H1 (cell line): Measurements from ENCODE around the gene PEX6. TPM values are rescaled to one million over a fixed set of nuclear protein-coding genes. Genes with fewer than 3 reads are reported as not detected.

ENCODE experiments used
- CTCF ChIA-PET: fragments of 300-600 bp; sonication (Branson Sonifier 250); formaldehyde crosslinking; loops from one replicate; lab custom pipeline; 2021; ENCODE audit not compliant: partially characterized antibody; lab: Charles Lee
- POLR2A ChIA-PET: fragments of 300-600 bp; sonication (Branson Sonifier 250); formaldehyde crosslinking; loops from one replicate; lab custom pipeline; 2021; ENCODE audit warnings: inconsistent platforms; ENCODE audit not compliant: partially characterized antibody; lab: Charles Lee
- DNase-seq, 2 experiments: peaks; one replicate each; pipeline versions ENCODE4 v3.0.0 to v3.0.0-alpha.2; 2010 to 2022; ENCODE audit warnings: low spot score in 2 of 2, low read depth in 1 of 2, mixed read lengths in 1 of 2
- FAIRE-seq: peaks from 2 replicates; lab custom pipeline; 2011; peaks lifted over from hg19 to GRCh38; lab: Jason Lieb, UNC
- H2AFZ ChIP-seq: 2 replicates; pipeline ENCODE4 v1.8.1; 2012; ENCODE audit warnings: low read length, inconsistent platforms
- H2AK5ac ChIP-seq: 2 replicates; pipeline ENCODE4 v1.6.1; 2013; ENCODE audit warnings: low read depth, low read length
- H2BK120ac ChIP-seq: replicated peaks from 2 replicates; pipeline ENCODE3; 2013; ENCODE audit warnings: low read depth, low read length, inconsistent platforms
- H2BK12ac ChIP-seq: 2 replicates; pipeline ENCODE4 v1.6.1; 2013; ENCODE audit warnings: low read depth, low read length
- H2BK15ac ChIP-seq: 2 replicates; pipeline ENCODE4 v1.6.1; 2013; ENCODE audit warnings: low read length
- H2BK20ac ChIP-seq: 2 replicates; pipeline ENCODE4 v1.6.1; 2013; ENCODE audit warnings: low read length
- H2BK5ac ChIP-seq: 2 replicates; pipeline ENCODE4 v1.6.1; 2013; ENCODE audit warnings: low read depth, low read length
- H3K14ac ChIP-seq: 2 replicates; pipeline ENCODE4 v1.6.1; 2013; ENCODE audit warnings: inconsistent platforms; ENCODE audit not compliant: insufficient read length
- H3K18ac ChIP-seq: 2 replicates; pipeline ENCODE4 v1.6.1; 2013; ENCODE audit warnings: low read length; ENCODE audit errors: extremely low read depth
- H3K23ac ChIP-seq: 2 replicates; pipeline ENCODE4 v1.6.1; 2013; ENCODE audit warnings: inconsistent platforms; ENCODE audit not compliant: insufficient read length
- H3K23me2 ChIP-seq: 2 replicates; pipeline ENCODE4 v1.6.1; 2013; ENCODE audit warnings: low read depth, low read length
- H3K27ac ChIP-seq: 2 replicates; pipeline ENCODE4 v1.6.1; 2011; ENCODE audit warnings: low read depth, low read length, inconsistent platforms
- H3K27me3 ChIP-seq, 4 experiments: replicated peaks in 1 of 4; 1 replicate in 1 of 4; 2 replicates in 3 of 4; pipeline versions ENCODE4 v1.6.1 to v1.8.1; 2011 to 2013; ENCODE audit warnings: low read length in 3 of 4, mild to moderate bottlenecking in 3 of 4, inconsistent platforms in 2 of 4, mixed read lengths in 2 of 4, moderate library complexity in 1 of 4; ENCODE audit not compliant: control insufficient read depth in 3 of 4, insufficient read depth in 3 of 4; ENCODE audit errors: extremely low read depth in 1 of 4
- H3K36me3 ChIP-seq, 4 experiments: 2 replicates each; pipeline versions ENCODE4 v1.6.1 to v1.8.1; 2011 to 2013; ENCODE audit warnings: mild to moderate bottlenecking in 4 of 4, low read length in 3 of 4, moderate library complexity in 2 of 4, control low read depth in 1 of 4, inconsistent platforms in 1 of 4; ENCODE audit not compliant: insufficient read depth in 4 of 4, control insufficient read depth in 2 of 4
- H3K4ac ChIP-seq: replicated peaks from 2 replicates; pipeline ENCODE3; 2013; ENCODE audit warnings: low read length, low read depth, mixed read lengths, inconsistent platforms; ENCODE audit not compliant: insufficient read length
- H3K4me1 ChIP-seq, 4 experiments: replicated peaks in 1 of 4; 1 replicate in 1 of 4; 2 replicates in 3 of 4; pipeline versions ENCODE4 v1.6.1 to v1.8.1; 2011 to 2013; ENCODE audit warnings: low read length in 3 of 4, inconsistent platforms in 2 of 4, mixed read lengths in 1 of 4; ENCODE audit not compliant: insufficient read depth in 4 of 4, control insufficient read depth in 3 of 4
- H3K4me2 ChIP-seq, 2 experiments: 2 replicates each; pipeline versions ENCODE4 v1.6.1 to v1.8.1; 2011 to 2013; ENCODE audit warnings: low read depth in 2 of 2, low read length in 2 of 2, control low read depth in 1 of 2, inconsistent platforms in 1 of 2, mild to moderate bottlenecking in 1 of 2; ENCODE audit not compliant: insufficient read depth in 1 of 2
- H3K4me3 ChIP-seq, 4 experiments: fragments of 200-600, 300-600 bp in 1 of 4; sonication (generic), shearing (Covaris generic), sonication (Bioruptor Twin) in 1 of 4; 2 replicates each; pipeline versions ENCODE4 v1.5.1 to v1.8.1; 2011 to 2016; ENCODE audit warnings: low read length in 4 of 4, low read depth in 3 of 4, control low read depth in 2 of 4, inconsistent platforms in 2 of 4, mild to moderate bottlenecking in 2 of 4, mixed read lengths in 1 of 4, moderate library complexity in 1 of 4; ENCODE audit not compliant: insufficient read depth in 2 of 4; ENCODE audit errors: extremely low read depth in 1 of 4
- H3K56ac ChIP-seq: replicated peaks from 2 replicates; pipeline ENCODE3; 2013; ENCODE audit warnings: low read depth, mild to moderate bottlenecking, mixed read lengths, low read length, inconsistent platforms; ENCODE audit not compliant: insufficient read length
- H3K79me1 ChIP-seq: 2 replicates; pipeline ENCODE4 v1.6.1; 2013; ENCODE audit warnings: low read depth, low read length, control low read depth
- H3K79me2 ChIP-seq, 2 experiments: 2 replicates each; pipeline versions ENCODE4 v1.6.1 to v1.8.1; 2012 to 2013; ENCODE audit warnings: low read length in 2 of 2, mild to moderate bottlenecking in 2 of 2, inconsistent platforms in 1 of 2; ENCODE audit not compliant: insufficient read depth in 2 of 2, control insufficient read depth in 1 of 2
- H3K9ac ChIP-seq, 4 experiments: replicated peaks in 1 of 4; 1 replicate in 1 of 4; 2 replicates in 3 of 4; pipeline versions ENCODE4 v1.6.1 to v1.8.1; 2011 to 2013; ENCODE audit warnings: low read depth in 3 of 4, low read length in 3 of 4, control low read depth in 2 of 4, mild to moderate bottlenecking in 2 of 4, moderate library complexity in 2 of 4, inconsistent platforms in 1 of 4; ENCODE audit errors: extremely low read depth in 1 of 4
- H3K9me3 ChIP-seq, 2 experiments: 2 replicates each; pipeline versions ENCODE4 v1.6.1 to v1.8.1; 2012 to 2013; ENCODE audit warnings: mild to moderate bottlenecking in 2 of 2, moderate library complexity in 2 of 2, control low read depth in 1 of 2, inconsistent platforms in 1 of 2, low read depth in 1 of 2, low read length in 1 of 2, mixed read lengths in 1 of 2; ENCODE audit not compliant: insufficient read depth in 2 of 2
- H4K20me1 ChIP-seq, 2 experiments: replicated peaks in 1 of 2; 2 replicates each; pipeline versions ENCODE3 to v1.8.1; 2011 to 2013; ENCODE audit warnings: inconsistent platforms in 2 of 2, low read length in 2 of 2, mild to moderate bottlenecking in 1 of 2; ENCODE audit not compliant: insufficient read depth in 2 of 2, control insufficient read depth in 1 of 2
- H4K5ac ChIP-seq: 2 replicates; pipeline ENCODE4 v1.6.1; 2013; ENCODE audit warnings: low read length, low read depth, mixed read lengths, inconsistent platforms; ENCODE audit not compliant: insufficient read length
- H4K8ac ChIP-seq: 2 replicates; pipeline ENCODE4 v1.8.0; 2013; ENCODE audit warnings: mild to moderate bottlenecking, moderate library complexity, low read length, inconsistent platforms; ENCODE audit not compliant: insufficient read depth; ENCODE audit errors: extremely low read depth
- H4K91ac ChIP-seq: replicated peaks from 2 replicates; pipeline ENCODE3; 2013; ENCODE audit warnings: low read length, mixed read lengths, inconsistent platforms; ENCODE audit not compliant: insufficient read length
- CBX5 ChIP-seq: fragments of 300-800, 300-1000 bp; sonication (generic); IDR thresholded peaks from 2 replicates; pipeline ENCODE4 v1.7.1; 2016; ENCODE audit warnings: antibody characterized with exemption, low read length, low read depth
- CBX8 ChIP-seq: fragments of 300-800, 300-1000 bp; sonication (generic); IDR thresholded peaks from 2 replicates; pipeline ENCODE4 v1.7.1; 2016; ENCODE audit warnings: low read depth, low read length, borderline replicate concordance
- CHD1 ChIP-seq: IDR thresholded peaks from 2 replicates; pipeline ENCODE4 v1.6.1; 2012; ENCODE audit warnings: low read depth, low read length, improper control_type of control experiment
- FOSL1 ChIP-seq: IDR thresholded peaks from 2 replicates; pipeline ENCODE4 v1.6.1; 2011; ENCODE audit warnings: mild to moderate bottlenecking, low read depth, low read length, moderate library complexity; ENCODE audit not compliant: insufficient read depth
- GTF2F1 ChIP-seq: IDR thresholded peaks from 2 replicates; pipeline ENCODE4 v1.6.1; 2012; ENCODE audit warnings: low read depth, low read length, improper control_type of control experiment, borderline replicate concordance
- NRF1 ChIP-seq: IDR thresholded peaks from 2 replicates; pipeline ENCODE4 v1.6.1; 2011; ENCODE audit warnings: mild to moderate bottlenecking, low read depth, low read length, improper control_type of control experiment
- POLR2A ChIP-seq, 2 experiments: IDR thresholded peaks; 1 replicate in 1 of 2; 2 replicates in 1 of 2; pipeline ENCODE4 v1.6.1; 2011; ENCODE audit warnings: low read depth in 2 of 2, low read length in 2 of 2, mild to moderate bottlenecking in 2 of 2; ENCODE audit errors: control extremely low read depth in 1 of 2
- SAP30 ChIP-seq: fragments of 300-600 bp; sonication (generic); IDR thresholded peaks from 2 replicates; pipeline ENCODE4 v1.7.1; 2012; ENCODE audit warnings: low read length, moderate library complexity, mild to moderate bottlenecking, inconsistent platforms; ENCODE audit not compliant: insufficient read depth, insufficient replicate concordance
- SIN3A ChIP-seq, 2 experiments: IDR thresholded peaks in 1 of 2; conservative IDR thresholded peaks in 1 of 2; 2 replicates each; pipeline ENCODE4 v1.6.1; 2011 to 2012; ENCODE audit warnings: low read length in 2 of 2, improper control_type of control experiment in 1 of 2, low read depth in 1 of 2, mild to moderate bottlenecking in 1 of 2
- TAF1 ChIP-seq: IDR thresholded peaks from 2 replicates; pipeline ENCODE4 v1.6.1; 2011; ENCODE audit warnings: mild to moderate bottlenecking, low read depth, low read length
- TAF7 ChIP-seq: optimal IDR thresholded peaks from 2 replicates; pipeline ENCODE3; 2011; ENCODE audit warnings: low read depth, mild to moderate bottlenecking, inconsistent platforms, low read length, moderate library complexity, borderline replicate concordance
- TEAD4 ChIP-seq: IDR thresholded peaks from 2 replicates; pipeline ENCODE4 v1.6.1; 2012; ENCODE audit warnings: low read depth, low read length, inconsistent platforms, mixed read lengths
- WGBS, 2 experiments: shearing (Covaris generic) in 1 of 2; methylation state at CpG; one replicate each; pipeline versions ENCODE4 v1.1.6 to v1.1.7; 2013 to 2015; ENCODE audit warnings: low lambda C conversion rate in 2 of 2, mixed read lengths in 2 of 2, inconsistent platforms in 1 of 2, low coverage in 1 of 2, missing lambda C conversion rate in 1 of 2; ENCODE audit not compliant: insufficient replicate concordance in 2 of 2, insufficient coverage in 1 of 2, insufficient read length in 1 of 2; ENCODE audit errors: extremely low coverage in 1 of 2, missing lambda C conversion rate in 1 of 2; 5-methylcytosine and 5-hydroxymethylcytosine counted together
- polyA plus RNA-seq, 7 experiments: library from polyadenylated mRNA; depleted of rRNA in 3 of 7; stranded (reverse) in 5 of 7; unstranded in 2 of 7; fragments of >200 nt in 5 of 7; fragments of 200-250 nt in 2 of 7; gene quantifications; 1 replicate in 5 of 7; 2 replicates in 1 of 7; 4 replicates in 1 of 7; pipeline versions ENCODE4 v1.2.1 to v1.2.3, GENCODE V29; 2011 to 2013; ENCODE audit warnings: missing spikeins in 2 of 7, mixed read lengths in 2 of 7
- total RNA-seq: library from RNA; stranded (reverse); fragmentation: NEBNext Ultra II Directional; extraction: Animal tissue kit (Norgen Biotek cat#: 25700); gene quantifications from 2 replicates; pipeline ENCODE4 v1.2.1, GENCODE V29; 2021
- TF ChIP-seq, protein P1 (sequence below): IDR thresholded peaks from 2 replicates; pipeline ENCODE4 v1.6.1; 2012; ENCODE audit warnings: inconsistent platforms

Gene PEX6
- total and polyA plus RNA-seq, 2 of the 8 experiments (the other 6 are each of a cell fraction or from before 2014, with no cell fraction given) = 6.4 to 12.5 TPM

DNA sequence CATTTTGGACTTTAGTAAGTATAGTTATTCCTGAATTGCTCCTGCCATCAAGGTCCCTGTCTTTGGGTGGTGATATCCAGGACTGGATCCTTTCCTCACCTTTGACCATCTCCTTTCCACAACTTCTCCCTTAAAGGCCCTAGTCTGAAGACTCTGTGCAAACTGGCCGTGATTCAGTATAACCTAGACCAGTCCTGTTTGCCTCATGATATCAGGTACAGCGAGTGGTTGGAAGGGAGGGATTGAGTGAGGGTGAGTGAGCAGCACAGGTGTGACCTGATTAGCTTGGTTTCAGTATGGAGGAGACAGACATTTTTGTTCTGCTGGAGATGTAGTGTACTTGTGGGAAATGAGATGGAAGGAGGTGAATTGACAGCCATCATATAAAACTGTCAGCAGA, 40.2 kb upstream of the PEX6 start:
- peaks cover 8% of the 10 kb centered on the region; the same call in 1 of the 2 replicates for H3K79me1 ChIP-seq

More for the DNA sequence above, 40.2 kb upstream of the PEX6 start:
- Histone ChIP-seq H3K4ac (no peak overlapping the region), H3K9ac (no peak overlapping the region), H3K23ac (no peak overlapping the region), H2BK15ac (no peak overlapping the region), H2BK5ac (no peak overlapping the region), H3K27me3 (no peaks in the 10 kb centered on the region), H4K20me1 (peaks cover 0 to 2% of the 10 kb centered on the region in 2 experiments), H3K23me2 (peaks cover 11% of the 10 kb centered on the region), H3K14ac (no peak overlapping the region), H3K79me2 (peaks cover 3 to 50% of the 10 kb centered on the region in 2 experiments; a peak in 3 of 4 replicates), H4K5ac (no peak overlapping the region), H3K4me2 (no peak overlapping the region), H3K36me3 (peaks cover 7 to 25% (median 16%) of the 10 kb centered on the region in 4 experiments; a peak in 6 of 8 replicates), H2BK120ac (no peak overlapping the region), H3K4me3 (no peak overlapping the region), H4K91ac (no peak overlapping the region), H2BK12ac (no peak overlapping the region), H3K18ac (no peak overlapping the region), H4K8ac (no peak overlapping the region), H3K4me1 (peaks cover 0 to 7% (median 2%) of the 10 kb centered on the region in 4 experiments; a peak in 5 of 7 replicates), H3K9me3 (no peaks in the 10 kb centered on the region), H2AFZ (no peak overlapping the region), H3K27ac (no peak overlapping the region), H2AK5ac (no peak overlapping the region), H3K56ac (no peak overlapping the region), H2BK20ac (no peak overlapping the region)
- DNase-seq = no peak
- TF ChIP-seq POLR2A (IDR thresholded peaks at IDR 0.05; ENCODE audit: control extremely low read depth in 1 of 2, low read depth in 2 of 2, low read length in 2 of 2) = no peak
- no peak for TF ChIP-seq TEAD4
- no peak for TF ChIP-seq CHD1
- no peak for TF ChIP-seq NRF1
- no peak for TF ChIP-seq SAP30
- no peak for TF ChIP-seq SIN3A (conservative IDR thresholded peaks at IDR 0.05 in 1 of 2, IDR thresholded peaks at IDR 0.05 in 1 of 2; ENCODE audit: low read depth in 1 of 2, low read length in 2 of 2)
- TF ChIP-seq, protein P1, sequence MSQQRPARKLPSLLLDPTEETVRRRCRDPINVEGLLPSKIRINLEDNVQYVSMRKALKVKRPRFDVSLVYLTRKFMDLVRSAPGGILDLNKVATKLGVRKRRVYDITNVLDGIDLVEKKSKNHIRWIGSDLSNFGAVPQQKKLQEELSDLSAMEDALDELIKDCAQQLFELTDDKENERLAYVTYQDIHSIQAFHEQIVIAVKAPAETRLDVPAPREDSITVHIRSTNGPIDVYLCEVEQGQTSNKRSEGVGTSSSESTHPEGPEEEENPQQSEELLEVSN = no peak
- no peak for TF ChIP-seq TAF1
- TF ChIP-seq CBX8 = no peak
- no peak for TF ChIP-seq GTF2F1
- TF ChIP-seq TAF7 = no peak
- no peak for TF ChIP-seq CBX5
- no peak for TF ChIP-seq FOSL1
- CTCF ChIA-PET = interaction anchor here (0.7 to 5.6 kb wide), 5 partner anchors 10 to 125 kb away, joined by 3 to 33 read pairs (median 3); no protein-coding TSS in a partner anchor
- 96% methylated on average over 2 of the region's 2 CpGs; no CpG with 5 or more reads in 1 of the 2 experiments for WGBS, 2 experiments
- FAIRE-seq = no peak
- POLR2A ChIA-PET = interaction anchor here (1.0 to 27.9 kb wide), 2 partner anchors 20 to 23 kb away, joined by 3 to 584 read pairs; partner anchors contain the start of gene CUL7
